NCI-H2029 treated with DMSO at 0.1 percent for 48 hours (cell line): ENCODE results near the gene UNC80.

Experiments
- DNase-seq: peaks from one replicate; lab custom pipeline; 2025; lab: John Stamatoyannopoulos, UW

Gene UNC80

DNA sequence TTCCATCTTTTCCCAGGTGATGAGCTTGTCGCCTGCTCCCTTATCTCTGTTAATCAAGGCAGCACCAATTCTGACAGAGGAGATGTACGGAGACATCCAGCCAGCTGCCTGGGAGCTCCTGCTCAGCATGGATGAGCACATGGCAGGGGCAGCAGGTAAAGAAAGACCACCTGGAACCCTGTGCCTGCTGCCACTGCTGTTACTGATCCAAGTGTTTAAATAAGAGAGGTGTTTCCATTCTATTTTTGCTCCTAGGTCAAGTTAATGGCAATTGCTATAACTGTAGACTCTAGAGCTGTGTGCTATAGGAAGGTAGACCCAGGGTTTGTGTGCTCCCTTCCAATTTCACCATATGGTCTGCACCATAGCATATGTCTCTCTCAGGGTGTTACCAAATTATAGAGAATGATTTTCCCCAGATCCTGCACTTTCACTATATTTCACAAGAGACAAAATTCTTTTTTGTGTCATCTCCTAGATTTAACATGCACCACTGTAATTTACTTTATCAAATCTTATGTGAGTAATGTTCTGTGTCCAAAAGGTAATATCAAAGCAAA, 142.2 kb downstream of the UNC80 start:
- DNase-seq = no peak

DNA sequence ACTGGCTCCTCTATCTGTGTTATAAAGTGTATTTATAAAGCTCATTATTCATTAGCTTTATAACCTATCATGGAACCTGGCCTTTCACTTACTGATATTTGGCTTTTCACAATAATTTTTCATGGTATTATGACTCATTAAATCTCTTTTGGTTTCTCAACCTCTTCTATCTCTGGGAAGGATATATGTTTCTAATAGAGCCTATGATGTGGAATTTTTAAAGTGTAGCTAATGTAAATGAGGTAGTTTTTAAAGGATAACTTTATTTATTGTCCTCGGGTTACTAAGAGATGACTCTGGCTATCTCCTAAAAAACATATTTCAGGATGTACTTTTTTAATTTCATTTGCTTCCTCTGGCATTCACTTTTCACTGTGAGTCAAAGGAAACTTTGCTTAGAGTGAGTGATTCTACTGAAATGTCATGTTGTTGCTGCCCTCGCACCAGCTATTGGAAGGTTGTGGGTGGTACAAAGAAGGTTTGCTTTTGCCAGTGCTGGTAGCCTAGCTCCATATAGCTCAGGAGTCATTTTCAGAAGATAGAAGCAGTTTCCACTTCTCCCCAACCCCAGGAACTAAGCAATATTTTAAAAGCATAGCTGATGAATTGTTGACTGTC, 145.6 kb downstream of the UNC80 start:
- DNase-seq = no peak

DNA sequence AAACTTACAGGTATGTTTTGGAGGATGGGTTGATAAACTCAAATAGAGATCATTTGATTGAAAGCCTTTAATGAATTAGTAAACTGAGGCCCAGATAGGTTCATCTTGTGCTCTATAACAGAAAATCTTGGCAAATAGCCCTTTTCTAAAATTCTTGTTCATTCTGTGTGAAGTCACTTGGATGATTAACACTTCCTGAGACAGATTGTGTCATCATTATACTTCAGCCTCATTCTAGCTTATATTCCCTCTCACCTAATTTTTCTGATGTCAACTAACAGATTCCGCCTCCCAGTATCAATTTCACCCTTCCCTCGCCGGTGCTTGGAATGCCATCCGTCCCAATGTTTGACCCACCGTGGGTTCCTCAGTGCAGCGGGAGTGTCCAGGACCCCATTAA, 146.6 kb downstream of the UNC80 start:
- no peak for DNase-seq

DNA sequence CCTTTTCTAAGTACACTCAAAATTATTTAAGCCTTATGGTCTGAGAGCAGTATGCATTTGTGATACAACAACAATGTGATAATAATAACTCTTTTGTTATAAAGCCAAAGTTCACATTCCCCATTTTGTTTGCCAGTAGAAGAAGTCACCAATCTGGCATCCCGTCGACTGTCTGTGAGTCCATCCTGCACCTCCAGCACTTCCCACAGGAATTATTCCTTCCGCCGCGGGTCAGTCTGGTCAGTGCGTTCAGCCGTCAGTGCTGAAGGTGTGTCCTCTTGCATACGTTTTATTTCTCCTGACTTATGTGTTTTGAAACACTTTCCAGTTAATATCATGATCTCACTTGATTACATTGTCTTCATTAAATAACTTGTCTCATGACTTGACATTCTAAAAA, 150.5 kb downstream of the UNC80 start:
- no peak for DNase-seq

DNA sequence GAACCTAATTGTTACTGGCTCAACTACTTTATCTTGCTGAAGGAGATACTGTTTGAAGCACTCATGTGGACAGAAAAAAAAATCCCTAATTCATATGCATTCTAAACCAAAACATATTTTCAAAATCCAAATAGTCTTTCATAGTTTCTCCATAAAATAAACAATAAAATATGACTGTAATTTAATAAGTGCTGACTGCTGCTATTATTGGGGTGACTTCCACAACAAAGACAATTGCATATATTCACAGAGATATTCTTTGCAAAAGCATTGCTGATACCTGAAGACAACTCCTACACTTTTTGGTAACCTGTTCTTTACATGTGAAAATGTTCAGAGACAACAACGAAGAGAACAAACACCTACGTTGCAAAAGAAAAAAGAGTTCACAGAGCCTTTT, 157.7 kb downstream of the UNC80 start:
- DNase-seq = no peak

DNA sequence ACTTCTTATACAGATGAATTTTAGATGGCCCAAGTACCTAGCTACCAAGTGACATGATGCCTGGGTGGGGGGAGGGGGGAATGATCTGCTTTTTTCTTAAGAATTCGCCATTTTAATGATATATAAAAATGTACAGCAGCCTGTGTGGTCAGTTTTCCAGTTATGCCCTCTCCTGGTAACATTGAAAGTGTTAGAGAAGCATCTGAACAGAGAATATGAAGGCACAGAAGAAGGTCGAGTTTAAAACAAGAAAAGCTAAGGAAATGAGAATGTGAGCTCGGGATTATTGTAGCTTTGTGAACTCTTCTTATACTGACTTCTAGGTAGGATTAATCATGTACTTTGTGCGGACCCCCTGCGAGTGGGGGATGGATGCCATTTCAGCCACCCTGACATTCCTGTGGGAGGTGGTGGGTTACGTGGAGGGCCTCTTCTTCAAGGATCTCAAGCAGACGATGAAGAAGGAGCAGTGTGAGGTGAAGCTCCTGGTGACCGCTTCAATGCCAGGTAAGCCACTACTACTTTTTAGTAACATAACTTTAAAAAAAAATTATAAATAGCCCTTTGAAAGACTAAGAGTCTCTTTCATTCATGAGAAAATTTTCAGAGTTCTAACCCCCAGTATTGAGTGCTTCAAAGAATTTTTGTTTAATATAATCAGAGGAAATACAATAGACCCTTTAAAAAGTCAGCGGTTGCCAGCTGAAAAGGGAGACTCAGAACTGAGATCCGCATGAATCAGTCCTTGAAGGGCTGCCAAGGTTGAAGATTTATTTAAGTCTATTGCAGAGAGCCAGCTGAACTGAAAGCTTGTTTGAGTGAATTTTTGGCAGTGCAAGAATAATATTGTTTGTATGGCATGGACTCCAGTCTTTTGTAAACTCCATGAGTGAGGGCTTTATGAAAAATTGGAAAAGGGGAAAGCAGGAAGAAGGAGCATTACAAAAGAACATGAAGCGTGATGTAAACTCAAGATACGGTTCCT, 162.2 kb downstream of the UNC80 start:
- DNase-seq = no peak

DNA sequence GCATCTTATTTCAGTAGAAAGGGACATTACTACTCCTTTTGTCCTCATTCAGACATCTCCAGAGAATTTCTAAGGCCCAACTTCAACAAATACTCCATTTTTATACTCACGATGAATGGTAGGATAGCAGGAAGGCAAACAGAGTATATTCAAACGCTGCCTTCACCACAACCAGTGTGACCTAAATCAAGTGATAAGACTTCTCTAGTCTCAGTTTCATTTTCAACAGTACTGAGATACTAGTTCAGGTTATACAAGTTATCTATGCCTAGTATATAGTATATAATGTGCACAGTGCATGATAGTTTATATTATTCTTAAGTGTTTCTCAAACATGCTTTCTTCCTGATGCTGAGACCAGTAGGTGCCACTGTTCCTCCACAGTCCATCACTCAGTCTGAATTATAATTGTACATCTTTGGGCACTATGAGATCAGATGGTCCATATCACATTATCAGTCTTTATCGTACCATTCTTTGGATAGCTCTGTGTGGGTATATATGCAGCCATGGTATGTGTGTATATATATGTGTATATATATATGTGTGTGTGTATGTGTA, 164.6 kb downstream of the UNC80 start:
- DNase-seq = no peak

DNA sequence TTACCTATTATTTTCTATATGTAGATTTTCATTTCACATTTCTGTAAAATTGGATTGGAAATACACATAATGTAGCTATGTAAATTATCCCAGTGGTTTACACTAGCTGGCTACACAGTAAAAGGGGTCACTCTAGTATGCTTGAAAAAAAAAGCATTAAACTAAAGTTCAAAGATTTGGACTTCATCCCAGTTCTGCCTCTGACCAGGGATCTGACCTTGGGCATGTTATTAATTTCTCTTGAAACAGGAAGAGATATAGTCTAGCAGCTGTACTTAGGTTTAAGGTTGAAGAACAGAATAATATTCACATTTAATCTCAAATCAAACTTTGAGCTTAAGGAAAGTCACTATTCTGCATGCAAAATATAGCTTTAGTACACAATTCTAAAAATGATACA, 166.3 kb downstream of the UNC80 start:
- no peak for DNase-seq

DNA sequence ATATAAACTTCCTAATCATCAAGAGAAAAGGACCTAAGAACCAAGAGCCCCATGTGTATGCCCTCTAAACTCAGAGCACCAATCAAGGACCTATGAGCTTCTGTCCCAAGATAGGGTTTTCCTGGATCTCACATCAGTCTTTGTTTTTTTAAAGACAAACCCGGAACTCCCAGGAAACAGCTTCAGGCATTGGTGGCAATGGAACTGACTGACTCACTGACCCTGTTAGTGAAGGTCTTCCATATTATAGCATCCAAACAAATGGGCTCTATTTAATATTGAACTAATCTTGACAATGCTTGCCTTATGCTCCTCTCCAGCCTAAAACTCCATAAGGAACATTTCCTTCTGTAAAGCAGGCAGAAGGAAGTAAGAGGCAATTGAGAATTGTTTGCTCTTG, 167.3 kb downstream of the UNC80 start:
- DNase-seq = no peak

DNA sequence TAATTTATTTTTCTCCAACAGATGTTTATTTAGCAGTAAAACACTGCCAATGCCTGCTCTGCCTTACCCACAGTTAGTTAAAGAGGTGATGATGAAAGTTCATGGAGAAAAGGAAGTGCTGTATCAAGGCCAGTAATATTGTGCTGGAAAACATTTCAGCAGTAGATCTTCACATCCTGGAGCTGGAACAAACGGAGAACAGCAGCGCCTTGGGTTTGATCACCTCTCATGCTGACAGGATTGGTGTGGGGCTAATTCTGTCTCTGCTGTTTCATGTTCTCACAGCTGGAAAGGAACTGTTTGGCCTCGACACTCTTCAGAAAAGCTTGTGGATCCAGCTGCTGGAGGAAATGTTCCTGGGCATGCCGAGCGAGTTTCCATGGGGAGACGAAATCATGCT, 169.3 kb downstream of the UNC80 start:
- no peak for DNase-seq

DNA sequence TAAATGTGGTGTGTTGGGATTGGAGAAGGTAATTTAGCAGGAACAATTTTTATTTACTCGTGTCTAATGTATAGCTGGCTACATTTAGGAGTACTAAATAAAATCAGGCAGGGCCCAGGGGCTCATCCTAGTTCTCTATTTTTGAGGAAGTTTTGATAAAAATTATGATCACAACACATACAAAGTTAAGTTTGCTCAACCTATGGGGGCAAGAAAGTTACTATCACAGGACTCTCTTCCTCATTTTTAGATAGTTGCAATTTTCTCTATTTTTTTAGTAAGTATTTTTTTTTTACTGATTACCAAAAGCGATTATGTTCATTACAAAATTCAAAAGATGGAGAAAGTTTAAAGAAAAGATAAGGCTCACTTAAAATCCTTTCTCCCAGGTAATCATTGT, 170.8 kb downstream of the UNC80 start:
- DNase-seq = no peak

DNA sequence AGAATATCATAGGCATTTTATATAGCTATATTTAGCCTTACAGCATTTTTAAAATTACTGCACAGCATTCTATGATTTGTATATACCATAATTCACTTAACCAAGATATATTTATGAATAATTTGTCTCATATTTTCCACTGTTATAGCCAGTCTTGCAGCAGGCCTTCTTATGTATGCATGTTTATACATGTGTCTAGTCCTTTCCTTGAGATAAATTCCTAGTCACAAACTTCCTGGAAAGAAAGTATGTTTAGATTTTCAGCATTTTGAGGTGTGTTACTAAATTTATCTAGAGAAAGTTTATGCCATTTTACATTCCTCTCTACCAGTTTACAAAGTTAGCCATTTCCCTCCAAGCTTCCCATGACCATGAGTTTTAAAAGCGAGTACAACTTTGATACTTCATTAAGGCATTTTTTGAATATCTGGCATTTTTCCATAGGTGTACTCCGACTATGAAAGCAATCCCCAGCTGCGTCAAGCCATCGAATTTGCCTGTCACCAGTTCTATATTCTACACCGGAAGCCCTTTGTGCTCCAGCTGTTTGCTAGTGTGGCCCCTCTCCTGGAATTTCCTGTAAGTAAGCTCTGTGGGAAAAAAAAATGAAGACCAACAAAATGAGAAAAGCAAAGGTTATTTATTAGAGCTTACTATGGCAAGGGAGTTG, 171.4 kb downstream of the UNC80 start:
- DNase-seq = no peak

DNA sequence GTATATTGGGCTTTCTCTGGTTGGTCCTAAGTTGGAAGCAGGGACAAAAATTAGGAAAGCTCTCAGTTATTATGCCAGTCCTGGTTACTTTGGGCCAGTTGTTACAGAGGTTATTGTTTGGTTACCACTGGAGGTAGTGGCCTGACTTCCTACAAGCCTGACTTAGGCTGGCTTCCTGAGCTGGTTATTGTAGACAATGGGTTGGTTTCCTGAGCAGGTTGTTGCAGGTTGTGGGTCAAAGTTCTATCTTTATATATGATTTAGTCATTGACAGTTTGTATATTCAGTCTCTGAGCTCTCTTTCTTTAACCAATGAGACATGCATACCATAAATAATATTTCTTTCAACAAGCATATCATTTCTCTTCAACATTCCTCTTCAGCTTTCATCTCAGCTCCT, 172.1 kb downstream of the UNC80 start:
- no peak for DNase-seq

DNA sequence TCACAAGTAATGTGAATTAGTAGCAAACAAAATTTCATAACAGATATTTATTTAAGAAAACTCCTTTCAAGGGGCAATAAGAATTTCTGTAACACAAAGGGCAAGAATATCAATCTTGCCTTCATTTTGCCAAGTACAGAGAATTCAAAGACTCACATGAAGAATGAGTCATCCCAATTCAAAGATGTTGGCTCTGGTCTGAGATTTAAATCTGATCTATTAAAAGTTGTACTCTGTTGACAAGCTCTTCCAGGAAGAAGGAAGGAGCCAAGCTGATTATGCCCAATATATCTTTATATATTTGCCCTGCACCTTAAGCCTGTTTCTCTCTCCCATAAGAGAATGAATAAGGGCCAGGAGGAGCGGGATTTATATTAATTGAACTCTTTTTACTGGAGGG, 174.9 kb downstream of the UNC80 start:
- no peak for DNase-seq

DNA sequence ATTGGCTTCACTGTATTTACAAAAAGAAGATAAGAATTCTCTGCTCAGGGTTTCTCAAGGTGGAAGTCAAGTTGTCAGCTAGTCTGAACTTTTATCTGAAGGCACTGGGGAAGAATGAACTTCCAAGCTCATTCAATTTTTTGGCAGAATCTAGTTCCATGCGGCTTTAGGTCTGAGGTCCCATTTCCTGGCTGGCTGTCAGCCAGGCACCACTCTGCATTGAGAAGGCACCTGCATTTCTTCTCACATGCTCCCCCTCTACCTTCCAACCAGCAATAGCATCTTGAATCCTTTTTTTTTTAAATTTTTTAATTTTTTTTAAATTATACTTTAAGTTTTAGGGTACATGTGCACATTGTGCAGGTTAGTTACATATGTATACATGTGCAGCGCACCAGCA, 184.6 kb downstream of the UNC80 start:
- DNase-seq = no peak

DNA sequence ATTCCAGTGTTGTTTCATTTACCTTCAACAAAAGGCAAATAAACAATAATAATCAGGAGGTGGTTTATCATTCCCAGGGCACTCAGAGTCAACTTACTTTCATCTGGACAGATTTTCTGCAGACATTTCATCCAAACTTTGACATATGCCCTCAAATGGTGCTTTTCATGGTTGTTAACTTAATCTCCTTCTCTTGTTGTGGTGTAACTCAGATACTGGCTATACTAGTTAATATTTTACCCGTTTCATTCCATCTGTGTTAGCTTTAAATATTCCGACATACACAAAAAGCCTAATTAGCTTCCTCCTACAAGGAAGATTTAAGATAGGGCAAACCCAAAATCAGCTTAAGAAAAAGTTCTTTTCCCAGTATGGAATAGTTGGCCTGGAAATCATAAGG, 186.4 kb downstream of the UNC80 start:
- no peak for DNase-seq

DNA sequence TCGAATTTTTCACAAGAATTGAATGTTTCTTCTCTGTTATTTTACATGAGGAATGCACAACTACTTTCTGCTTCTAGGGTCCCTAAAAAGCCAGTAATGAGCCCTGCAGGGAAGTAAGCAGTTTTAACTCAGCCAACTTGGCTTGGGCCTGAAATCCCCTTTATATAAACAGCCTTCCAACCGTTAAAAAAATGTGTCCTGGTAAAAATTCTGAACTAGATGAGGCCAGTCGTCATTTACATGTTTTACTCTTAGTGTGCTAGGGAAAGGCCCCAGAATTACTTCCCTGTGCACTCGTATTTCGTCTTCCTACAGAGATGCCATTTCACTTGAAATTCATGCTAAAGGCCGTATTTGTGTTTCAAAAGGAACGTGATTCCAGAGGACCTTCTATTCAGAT, 188.4 kb downstream of the UNC80 start:
- no peak for DNase-seq

DNA sequence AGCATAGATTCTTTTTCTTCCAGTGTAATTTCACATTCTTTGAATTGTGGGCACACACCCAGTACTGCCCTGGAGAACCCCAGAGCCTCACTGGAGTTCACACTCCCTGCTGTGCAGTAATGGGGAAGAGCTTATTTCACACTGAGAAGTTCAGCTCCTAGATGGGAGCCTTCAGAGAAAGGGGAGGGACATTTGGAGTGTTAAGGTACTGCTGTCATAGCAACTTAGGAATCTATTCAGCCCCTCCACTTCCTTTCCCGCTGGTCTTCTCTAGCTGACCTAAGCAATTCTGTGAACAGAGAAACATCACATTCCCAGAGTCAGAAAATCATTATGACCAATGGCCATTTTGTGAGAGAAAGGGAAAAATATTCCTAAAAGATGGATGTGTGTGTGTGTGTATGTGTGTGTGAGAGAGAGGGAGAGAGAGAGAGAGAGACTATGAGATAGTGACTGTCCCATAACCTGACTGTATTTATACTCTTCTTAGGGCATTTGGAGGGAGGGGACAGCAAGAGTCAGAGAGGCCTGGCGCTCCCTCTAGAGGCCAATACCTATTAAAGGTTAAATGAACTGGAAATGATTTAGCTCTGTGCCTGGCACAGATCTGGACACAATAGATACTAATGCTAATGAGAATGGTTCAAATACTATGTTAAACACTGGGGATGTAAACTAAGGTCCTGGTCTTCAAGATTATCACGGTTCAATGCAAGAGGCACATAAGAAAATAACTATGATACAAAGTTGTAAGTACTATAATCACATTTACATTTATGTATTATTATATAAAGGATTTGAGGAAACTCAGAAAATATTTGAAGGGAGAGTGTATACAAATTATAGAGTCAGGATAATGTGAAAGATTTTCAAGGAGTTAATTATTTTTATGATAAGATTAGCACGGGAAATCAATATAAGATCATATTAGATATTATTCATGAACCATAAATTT, 189.3 kb downstream of the UNC80 start:
- peak; percentile 62 for DNase-seq

DNA sequence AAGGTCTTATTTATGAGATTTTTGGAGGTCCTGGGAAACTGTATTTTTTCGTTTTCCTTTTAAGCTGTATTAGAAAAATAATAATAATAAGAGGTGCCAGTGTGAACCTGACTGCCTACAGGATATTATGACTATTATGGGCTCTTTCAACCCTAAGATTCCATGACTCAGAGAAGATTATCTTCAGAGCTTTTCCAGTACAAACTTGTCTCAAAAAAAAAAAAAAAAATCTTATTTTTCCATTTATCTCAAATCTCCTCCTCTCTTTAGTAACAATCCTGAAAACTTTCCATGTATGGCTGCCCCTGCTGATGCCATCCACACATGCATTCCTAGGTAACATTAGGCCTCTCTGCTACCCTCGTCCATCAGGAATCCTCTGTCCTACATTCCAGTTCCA, 194.1 kb downstream of the UNC80 start:
- no peak for DNase-seq

DNA sequence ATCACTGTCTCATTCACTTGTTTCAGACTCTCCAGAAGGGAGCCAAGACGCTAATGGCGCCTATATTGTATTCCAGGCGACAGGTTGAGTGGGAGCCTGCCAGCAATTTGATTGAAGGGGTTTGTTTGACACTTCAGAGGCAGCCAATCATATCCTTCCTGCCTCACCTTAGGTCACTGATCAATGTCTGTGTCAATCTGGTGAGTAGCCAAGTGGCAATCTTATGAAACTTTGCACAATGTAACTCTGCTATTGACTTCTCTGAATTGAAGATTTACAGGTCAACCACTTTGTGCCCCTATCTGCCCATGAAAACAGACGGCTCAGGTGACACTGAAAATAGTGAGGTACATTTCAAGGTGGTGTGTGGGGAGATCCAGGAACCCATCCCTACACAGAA, 198.1 kb downstream of the UNC80 start:
- no peak for DNase-seq

DNA sequence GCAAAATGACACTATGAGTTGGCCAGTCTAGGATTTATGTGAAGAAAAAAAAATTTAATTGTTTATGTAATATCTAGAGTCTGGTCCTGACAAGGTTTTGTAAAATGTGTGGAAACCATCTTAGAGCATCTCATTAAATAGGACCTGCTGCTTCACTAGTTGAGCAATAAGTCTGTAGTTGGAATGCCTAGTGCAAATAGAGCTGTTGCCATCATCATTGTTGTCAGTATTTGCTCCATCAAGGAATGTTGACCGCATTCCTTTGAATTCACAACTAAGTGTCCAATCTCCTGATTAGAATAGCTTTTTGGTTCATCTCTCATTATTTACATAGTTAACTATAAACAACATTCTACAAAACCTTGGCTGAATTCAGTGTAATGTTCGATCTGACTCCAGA, 198.6 kb downstream of the UNC80 start:
- no peak for DNase-seq
